ENCODE measurements around the gene FRMD8. TPM values are rescaled to one million over a fixed set of nuclear protein-coding genes. Genes with fewer than 3 reads are reported as not detected.

FRMD8 gene
- total and polyA plus RNA-seq, 2 donors (not counting 3 experiments of a cell fraction or from before 2014, with no cell fraction given), result 36.4 to 53.9 TPM

- no peaks in the 10 kb centered on the region for H3K27me3 ChIP-seq (ENCODE audit: control insufficient read depth in 2 of 2, insufficient read depth in 2 of 2, low read length in 2 of 2)
- dilution Hi-C loops (cut with MboI; ENCODE audit: extremely low pct_ligation_motif_present, low sequenced_read_pairs), result no loop called here
- CTCF ChIA-PET, result interaction anchor here (2.4 kb wide), 1 partner anchor 10 kb away, joined by 6 read pairs; no protein-coding TSS in a partner anchor
- no peak for DNase-seq (ENCODE audit: low read depth, low spot score)
- no peak overlapping the region for H3K9ac ChIP-seq (replicated peaks; ENCODE audit: extremely low read depth, insufficient read depth, low read length)
- BruUV-seq (replicated peaks), result no TSS peak
- intact Hi-C loops (cut with micrococcal nuclease), result no loop called here
- no peak overlapping the region for H3K4me3 ChIP-seq (replicated peaks in 1 of 3; ENCODE audit: insufficient read depth in 1 of 3, low read depth in 1 of 3, low read length in 3 of 3)
- H3K36me3 ChIP-seq (ENCODE audit: control insufficient read depth in 2 of 2, extremely low read depth in 1 of 2, insufficient read depth in 2 of 2, low read length in 2 of 2), result peaks cover 26 to 38% of the 10 kb centered on the region in 2 experiments
- no peak for TF ChIP-seq POLR2A (IDR thresholded peaks at IDR 0.05; ENCODE audit: low read depth, low read length)
- TF ChIP-seq FOS (IDR thresholded peaks at IDR 0.05; ENCODE audit: borderline replicate concordance, insufficient read depth, low read length), result no peak
- TF ChIP-seq GATA2 (IDR thresholded peaks at IDR 0.05; ENCODE audit: insufficient read depth, insufficient read length, low read depth, low read length), result no peak
- no peak for TF ChIP-seq CTCF (IDR thresholded peaks at IDR 0.05; ENCODE audit: extremely low read depth in 1 of 2, insufficient read depth in 1 of 2, low read depth in 1 of 2, low read length in 2 of 2)
- TF ChIP-seq MAX (IDR thresholded peaks at IDR 0.05; ENCODE audit: insufficient read depth, insufficient read length), result no peak
- TF ChIP-seq JUN (IDR thresholded peaks at IDR 0.05; ENCODE audit: borderline replicate concordance, insufficient read depth, insufficient read length, low read depth), result no peak
- TF ChIP-seq EZH2 (IDR thresholded peaks at IDR 0.05; ENCODE audit: borderline replicate concordance, low read depth, low read length, severe bottlenecking), result no peak
- no peak for TF ChIP-seq MYC (IDR thresholded peaks at IDR 0.05; ENCODE audit: low read depth, low read length)
- TF ChIP-seq POLR2AphosphoS5 (IDR thresholded peaks at IDR 0.05; ENCODE audit: insufficient read depth, low read depth, low read length), result no peak
- H3K79me2 ChIP-seq (ENCODE audit: control insufficient read depth, insufficient read depth, low read length), result peaks cover 44% of the 10 kb centered on the region
- H3K4me2 ChIP-seq (ENCODE audit: insufficient read depth, low read length), result no peak overlapping the region
- POLR2A ChIA-PET, result no interaction called here
- H3K27ac ChIP-seq (ENCODE audit: insufficient read depth, low read depth, low read length), result no peak overlapping the region
- peaks cover 3% of the 10 kb centered on the region for H4K20me1 ChIP-seq (replicated peaks; ENCODE audit: control insufficient read depth, extremely low read depth, insufficient read depth, low read length)
- no peak overlapping the region for H2AFZ ChIP-seq (ENCODE audit: low read depth, low read length)
- peaks cover 3% of the 10 kb centered on the region for H3K4me1 ChIP-seq (ENCODE audit: control insufficient read depth, extremely low read depth, insufficient read depth, low read length)
- no peak for FAIRE-seq
- H3K9me1 ChIP-seq (replicated peaks; ENCODE audit: control insufficient read depth, extremely low read depth, insufficient read depth, low read length), result no peaks in the 10 kb centered on the region
- no peaks in the 10 kb centered on the region for H3K9me3 ChIP-seq (replicated peaks; ENCODE audit: control insufficient read depth, insufficient read depth, low read length)
Observed at GRCh38 chr11:65340226-65340625, 46.2 kb upstream of the FRMD8 start.
